Jurkat, Clone E6-1 (cell line): ENCODE results near the gene RAPGEF2.
"Not testable (repeated sequence)": the region's sequence is repeated elsewhere in the genome, so short reads cannot be mapped to it uniquely, and the experiment has no call there.

Experiments used
- DNase-seq: peaks from one replicate; pipeline ENCODE4 v3.0.0-alpha.2; 2011; ENCODE audit warnings: low read depth, low spot score
- H3K4me3 ChIP-seq: 2 replicates; pipeline ENCODE4 v1.5.1; 2011; ENCODE audit warnings: mild to moderate bottlenecking, low read length, control low read depth, moderate library complexity

The RAPGEF2 gene

GRCh38 chr4:159250751-159251325 is 148.0 kb downstream of the RAPGEF2 start:
- DNase-seq = no peak
- H3K4me3 ChIP-seq = no peak overlapping the region

GRCh38 chr4:159251580-159251979 is 148.7 kb downstream of the RAPGEF2 start:
- DNase-seq, H3K4me3 ChIP-seq: not testable (repeated sequence)

- H3K4me3 ChIP-seq = no peak overlapping the region
These were observed 149.6 kb downstream of the RAPGEF2 start for GRCh38 chr4:159252491-159252890.

GRCh38 chr4:159256037-159256436 is 153.2 kb downstream of the RAPGEF2 start:
- DNase-seq = no peak
- H3K4me3 ChIP-seq = no peak overlapping the region

More at GRCh38 chr4:159252491-159252890, 149.6 kb downstream of the RAPGEF2 start:
- no peak for DNase-seq

GRCh38 chr4:159258889-159259560 is 156.1 kb downstream of the RAPGEF2 start:
- no peak overlapping the region for H3K4me3 ChIP-seq
- DNase-seq = no peak

GRCh38 chr4:159264057-159264456 is 161.2 kb downstream of the RAPGEF2 start:
- H3K4me3 ChIP-seq = no peak overlapping the region
- no peak for DNase-seq

- no peak overlapping the region for H3K4me3 ChIP-seq
- no peak for DNase-seq
These were observed 164.3 kb downstream of the RAPGEF2 start for GRCh38 chr4:159266981-159267868.

GRCh38 chr4:159267869-159268285 is 165.0 kb downstream of the RAPGEF2 start:
- no peak overlapping the region for H3K4me3 ChIP-seq
- no peak for DNase-seq

GRCh38 chr4:159268607-159269006 is 165.7 kb downstream of the RAPGEF2 start:
- DNase-seq = no peak
- no peak overlapping the region for H3K4me3 ChIP-seq

- DNase-seq = no peak
- no peak overlapping the region for H3K4me3 ChIP-seq
These were observed 166.2 kb downstream of the RAPGEF2 start for GRCh38 chr4:159269116-159269515.

- no peak overlapping the region for H3K4me3 ChIP-seq
- no peak for DNase-seq
These were observed 167.1 kb downstream of the RAPGEF2 start for GRCh38 chr4:159269956-159270355.

- DNase-seq = no peak
- H3K4me3 ChIP-seq = no peak overlapping the region
These were observed 169.0 kb downstream of the RAPGEF2 start for GRCh38 chr4:159271856-159272255.

- no peak overlapping the region for H3K4me3 ChIP-seq
- DNase-seq = no peak
These were observed 169.6 kb downstream of the RAPGEF2 start for GRCh38 chr4:159272273-159273140.

- H3K4me3 ChIP-seq = no peak overlapping the region
- no peak for DNase-seq
These were observed 170.2 kb downstream of the RAPGEF2 start for GRCh38 chr4:159273141-159273438.

GRCh38 chr4:159273841-159274240 is 171.0 kb downstream of the RAPGEF2 start:
- DNase-seq = no peak
- H3K4me3 ChIP-seq = no peak overlapping the region

GRCh38 chr4:159278399-159278798 is 175.5 kb downstream of the RAPGEF2 start:
- no peak for DNase-seq
- no peak overlapping the region for H3K4me3 ChIP-seq

- no peak for DNase-seq
These were observed 176.2 kb downstream of the RAPGEF2 start for GRCh38 chr4:159279084-159279483.

GRCh38 chr4:159280442-159281172 is 177.7 kb downstream of the RAPGEF2 start:
- no peak for DNase-seq
- no peak overlapping the region for H3K4me3 ChIP-seq

More at GRCh38 chr4:159279084-159279483, 176.2 kb downstream of the RAPGEF2 start:
- no peak overlapping the region for H3K4me3 ChIP-seq

GRCh38 chr4:159281771-159282170 is 178.9 kb downstream of the RAPGEF2 start:
- H3K4me3 ChIP-seq = no peak overlapping the region
- no peak for DNase-seq
